Fibroblast of skin of abdomen (primary cell): ENCODE measurements around the gene FAM171A2. TPM values are rescaled to one million over a fixed set of nuclear protein-coding genes. Genes with fewer than 3 reads are reported as not detected.
A peak's percentile ranks its signal among the peaks of the same experiment; 100 is the strongest.
"Not testable (repeated sequence)": the region's sequence is repeated elsewhere in the genome, so short reads cannot be mapped to it uniquely, and the experiment has no call there.

Experiments used
- DNase-seq: peaks from one replicate; pipeline ENCODE4 v3.0.0-alpha.2; 2013
- polyA plus RNA-seq, 2 experiments: library from polyadenylated mRNA; unstranded; fragments of 120-200 nt; gene quantifications; one replicate each; pipeline ENCODE4 v1.2.1, GENCODE V29; 2013; ENCODE audit not compliant: insufficient read length in 2 of 2

FAM171A2 gene
- 9.7 TPM for polyA plus RNA-seq (2013, experiment 1 of 2; ENCODE audit: insufficient read length)
- 10.3 TPM for polyA plus RNA-seq (2013, experiment 2 of 2; ENCODE audit: insufficient read length)

- peak; percentile 59 for DNase-seq
These were observed at the start of gene FAM171A2 for GRCh38 chr17:44363613-44364159. Gene FAM171A2 (minus strand): TSS chr17:44363853. CDS start chr17:44363714, 139 bp downstream.

GRCh38 chr17:44409309-44410028 lies 45.8 kb upstream of the FAM171A2 start:
- no peak for DNase-seq

GRCh38 chr17:44408786-44409185 lies 45.1 kb upstream of the FAM171A2 start:
- DNase-seq, result no peak

GRCh38 chr17:44402564-44403172 lies 39.0 kb upstream of the FAM171A2 start:
- DNase-seq, result no peak

- DNase-seq, result peak; percentile 16
These were observed 36.7 kb upstream of the FAM171A2 start for GRCh38 chr17:44400226-44400847.

- no peak for DNase-seq
These were observed 35.3 kb upstream of the FAM171A2 start for GRCh38 chr17:44398692-44399691.

- no peak for DNase-seq
These were observed 34.1 kb upstream of the FAM171A2 start for GRCh38 chr17:44397479-44398440.

- DNase-seq, result no peak
These were observed 33.3 kb upstream of the FAM171A2 start for GRCh38 chr17:44396946-44397345.

GRCh38 chr17:44394833-44395232 lies 31.2 kb upstream of the FAM171A2 start:
- no peak for DNase-seq

- DNase-seq, result not testable (repeated sequence)
These were observed 30.5 kb upstream of the FAM171A2 start for GRCh38 chr17:44394112-44394511.

GRCh38 chr17:44390250-44390870 lies 26.7 kb upstream of the FAM171A2 start:
- DNase-seq, result no peak

- no peak for DNase-seq
These were observed 26.1 kb upstream of the FAM171A2 start for GRCh38 chr17:44389723-44390202.

GRCh38 chr17:44389281-44389680 lies 25.6 kb upstream of the FAM171A2 start, which contains the start of gene ITGA2B:
Gene ITGA2B (minus strand): TSS chr17:44389649. CDS start chr17:44389473, 176 bp downstream.
- DNase-seq, result no peak

GRCh38 chr17:44387804-44388203 lies 24.2 kb upstream of the FAM171A2 start:
- no peak for DNase-seq

- DNase-seq, result no peak
These were observed 22.5 kb upstream of the FAM171A2 start for GRCh38 chr17:44386182-44386525.

GRCh38 chr17:44385287-44386181 lies 21.9 kb upstream of the FAM171A2 start:
- peak; percentile 67 for DNase-seq

GRCh38 chr17:44384823-44385286 lies 21.2 kb upstream of the FAM171A2 start:
- no peak for DNase-seq

GRCh38 chr17:44384281-44384822 lies 20.7 kb upstream of the FAM171A2 start:
- no peak for DNase-seq

GRCh38 chr17:44383861-44384260 lies 20.2 kb upstream of the FAM171A2 start:
- no peak for DNase-seq
